Ovary (tissue), 9 donors: ENCODE results near the gene CPD. TPM values are rescaled to one million over a fixed set of nuclear protein-coding genes. Genes with fewer than 3 reads are reported as not detected.
"Not testable (repeated sequence)": the region's sequence is repeated elsewhere in the genome, so short reads cannot be mapped to it uniquely, and the experiment has no call there.

Experiments used
- DNase-seq, 5 donors: peaks; one replicate each; pipeline ENCODE4 v3.0.0-alpha.2; 2019 to 2020
- H3K27ac ChIP-seq, 2 donors: fragments of 200-600 bp; one replicate each; pipeline versions ENCODE4 v1.5.1 to v1.8.0; 2019 to 2022
- H3K27me3 ChIP-seq: fragments of 200-600 bp; one replicate; pipeline ENCODE4 v1.8.0; 2022
- H3K36me3 ChIP-seq: fragments of 200-600 bp; sonication (generic); one replicate; pipeline ENCODE4 v1.5.1; 2019
- H3K4me1 ChIP-seq: one replicate; pipeline ENCODE4 v1.8.1; 2013; ENCODE audit warnings: mild to moderate bottlenecking, moderate library complexity; ENCODE audit not compliant: insufficient read depth
- H3K4me3 ChIP-seq: fragments of 200-600 bp; sonication (generic); one replicate; pipeline ENCODE4 v1.5.1; 2017
- H3K9me3 ChIP-seq, 2 donors: fragments of 200-600 bp in 1 of 2; sonication (generic) in 1 of 2; one replicate each; pipeline versions ENCODE4 v1.5.1 to v1.8.1; 2013 to 2019; ENCODE audit warnings: mild to moderate bottlenecking in 1 of 2, moderate library complexity in 1 of 2
- CTCF ChIP-seq, 3 donors: fragments of 450-650 bp in 2 of 3; fragments of 200-600 bp in 1 of 3; IDR thresholded peaks; one replicate each; pipeline versions ENCODE4 v1.5.1 to v1.8.0; 2016 to 2022; ENCODE audit warnings: antibody characterized with exemption in 3 of 3, mild to moderate bottlenecking in 1 of 3
- EP300 ChIP-seq: sonication (generic); formaldehyde crosslinking; IDR thresholded peaks from one replicate; pipeline ENCODE4 v1.6.1; 2017; ENCODE audit warnings: antibody characterized with exemption
- POLR2A ChIP-seq: fragments of 450-650 bp; IDR thresholded peaks from one replicate; pipeline ENCODE4 v1.6.1; 2017; ENCODE audit warnings: antibody characterized with exemption, mild to moderate bottlenecking, moderate library complexity
- WGBS, 3 donors: extraction: QIAGEN DNeasy Blood & Tissue Kit in 1 of 3; methylation state at CpG; one replicate each; pipeline versions ENCODE4 v1.1.5 to v1.1.7; 2013 to 2017; 5-methylcytosine and 5-hydroxymethylcytosine counted together
- intact Hi-C, 4 donors: fragments of 100-400 bp; cut with DNase I; formaldehyde crosslinking; loops; one replicate each; pipeline versions ENCODE4 v1.11.0 to v1.15.1; 2022 to 2023
- polyA plus RNA-seq, 2 donors: library from polyadenylated mRNA; stranded (reverse); fragments of 200-250 nt in 1 of 2; fragments of 350-450 nt in 1 of 2; fragmentation: Illumina TruSeq in 1 of 2; extraction: RNeasy Lipid Tissue Mini Kit (QIAGEN cat#74804) in 1 of 2; gene quantifications; one replicate each; pipeline ENCODE4 v1.2.3, GENCODE V29; 2013 to 2014
- total RNA-seq, 7 donors: library from RNA; depleted of rRNA in 2 of 7; stranded (reverse); fragments of >200 nt in 2 of 7; fragmentation: NEBNext Ultra II Directional in 3 of 7; extraction: Animal tissue kit (Norgen Biotek cat#: 25700) in 3 of 7; gene quantifications; one replicate each; pipeline versions ENCODE4 v1.1.0 to v1.2.4, GENCODE V29; 2016 to 2023
- donor health status: DM: no; HTN: no; CAD: no; lungs with moderate emphysema.
- donor health status: DM: no; HTN: no; CAD: no.
- donor health status: Bipolar disorder and iron deficiency.
- donor health status: DM: yes; HTN: yes; CAD: no.
- donor health status: DM: no; HTN: no; CAD: no.
- donor health status: DM: yes; HTN: yes; CAD: no.

CPD gene
- total and polyA plus RNA-seq, 9 donors = 8.6 to 53.8 (median 28.6) TPM

GRCh38 chr17:30345527-30346075, 33.1 kb upstream of the CPD start:
- 86 to 92% (median 91%) methylated on average over 4 of the region's 4 CpGs for WGBS, 3 donors
- Histone ChIP-seq H3K27me3 (no peaks in the 10 kb centered on the region), H3K4me1 (no peaks in the 10 kb centered on the region), H3K4me3 (no peak overlapping the region), H3K9me3 (no peaks in the 10 kb centered on the region), H3K36me3 (no peaks in the 10 kb centered on the region), H3K27ac (no peak overlapping the region)
- intact Hi-C loops = no loop called here
- TF ChIP-seq CTCF (IDR thresholded peaks at IDR 0.05) (no peak), EP300 (no peak), POLR2A (no peak)
- DNase-seq = no peak

GRCh38 chr17:30346221-30346795, 32.4 kb upstream of the CPD start:
- intact Hi-C loops = no loop called here
- WGBS, 3 donors = 83 to 85% (median 83%) methylated on average over 3 of the region's 3 CpGs

GRCh38 chr17:30347488-30347887, 31.2 kb upstream of the CPD start:
- intact Hi-C loops = no loop called here
- H3K9me3 ChIP-seq = no peaks in the 10 kb centered on the region
- H3K4me3 ChIP-seq = no peak overlapping the region
- no peak overlapping the region for H3K27ac ChIP-seq
- H3K27me3 ChIP-seq = no peaks in the 10 kb centered on the region
- no peak for DNase-seq
- H3K4me1 ChIP-seq = no peaks in the 10 kb centered on the region
- no peak for TF ChIP-seq CTCF (IDR thresholded peaks at IDR 0.05)
- TF ChIP-seq POLR2A = no peak
- no peak for TF ChIP-seq EP300
- H3K36me3 ChIP-seq = no peaks in the 10 kb centered on the region
- 61 to 67% (median 67%) methylated on average over 4 of the region's 4 CpGs for WGBS, 3 donors

More at GRCh38 chr17:30346221-30346795, 32.4 kb upstream of the CPD start:
- no peaks in the 10 kb centered on the region for H3K27me3 ChIP-seq
- no peaks in the 10 kb centered on the region for H3K36me3 ChIP-seq
- DNase-seq = no peak
- TF ChIP-seq POLR2A = no peak
- TF ChIP-seq EP300 = no peak
- no peak for TF ChIP-seq CTCF (IDR thresholded peaks at IDR 0.05)
- H3K9me3 ChIP-seq = no peaks in the 10 kb centered on the region
- no peak overlapping the region for H3K4me3 ChIP-seq
- H3K27ac ChIP-seq = no peak overlapping the region
- no peaks in the 10 kb centered on the region for H3K4me1 ChIP-seq

GRCh38 chr17:30349252-30349651, 29.5 kb upstream of the CPD start:
- WGBS, 3 donors = 93 to 97% (median 96%) methylated on average over 1 of the region's 1 CpG
- no peaks in the 10 kb centered on the region for H3K36me3 ChIP-seq
- TF ChIP-seq POLR2A (no peak), EP300 (no peak), CTCF (IDR thresholded peaks at IDR 0.05) (no peak)
- intact Hi-C loops = no loop called here
- no peaks in the 10 kb centered on the region for H3K9me3 ChIP-seq
- DNase-seq = no peak
- no peak overlapping the region for H3K4me3 ChIP-seq
- H3K27ac ChIP-seq = no peak overlapping the region
- H3K27me3 ChIP-seq = no peaks in the 10 kb centered on the region
- no peaks in the 10 kb centered on the region for H3K4me1 ChIP-seq

GRCh38 chr17:30351263-30351662, 27.5 kb upstream of the CPD start:
- H3K36me3 ChIP-seq, H3K9me3 ChIP-seq, DNase-seq, intact Hi-C loops, H3K4me1 ChIP-seq, H3K4me3 ChIP-seq, H3K27ac ChIP-seq, H3K27me3 ChIP-seq: not testable (repeated sequence)
- WGBS, 3 donors = 91 to 95% (median 93%) methylated on average over 4 of the region's 4 CpGs
